Right cardiac atrium (tissue), 5 donors: ENCODE results near the gene RPUSD1. TPM values are rescaled to one million over a fixed set of nuclear protein-coding genes. Genes with fewer than 3 reads are reported as not detected.
A peak's percentile ranks its signal among the peaks of the same experiment; 100 is the strongest.
"Not testable (repeated sequence)": the region's sequence is repeated elsewhere in the genome, so short reads cannot be mapped to it uniquely, and the experiment has no call there.

Experiments
- ATAC-seq, 2 donors: fragments of 200-7000 bp; cut with Tn5 transposase; one replicate each; pipeline versions ENCODE4 v1.8.0 to v1.9.1; 2020; ENCODE audit warnings: moderate library complexity in 2 of 2, mild to moderate bottlenecking in 1 of 2
- DNase-seq, 3 donors: peaks; one replicate each; pipeline ENCODE4 v3.0.0-alpha.2; 2020
- H3K27ac ChIP-seq: one replicate; pipeline ENCODE4 v1.5.1; 2013; ENCODE audit warnings: mild to moderate bottlenecking, low read length, control low read depth, moderate library complexity
- H3K27me3 ChIP-seq: one replicate; pipeline ENCODE4 v1.6.1; 2013; ENCODE audit not compliant: control insufficient read depth, insufficient read depth
- H3K4me1 ChIP-seq: one replicate; pipeline ENCODE4 v1.6.1; 2013; ENCODE audit warnings: low read length; ENCODE audit not compliant: control insufficient read depth, insufficient read depth
- H3K4me3 ChIP-seq: one replicate; pipeline ENCODE4 v1.5.1; 2013; ENCODE audit warnings: low read length, control low read depth
- H3K9me3 ChIP-seq: one replicate; pipeline ENCODE4 v1.6.1; 2013; ENCODE audit warnings: low read length; ENCODE audit not compliant: control insufficient read depth
- WGBS: extraction: QIAGEN DNeasy Blood & Tissue Kit; methylation state at CpG from one replicate; pipeline ENCODE4 v1.1.7; 2013; 5-methylcytosine and 5-hydroxymethylcytosine counted together
- intact Hi-C, 4 donors: fragments of 100-400 bp; cut with DNase I; formaldehyde crosslinking; loops; one replicate each; pipeline versions ENCODE4 v1.11.0 to v1.14.0; 2022 to 2023
- polyA plus RNA-seq: library from polyadenylated mRNA; stranded (reverse); fragments of 200-250 nt; gene quantifications from one replicate; pipeline ENCODE4 v1.2.3, GENCODE V29; 2013
- total RNA-seq, 4 donors: library from RNA; stranded (reverse); fragmentation: NEBNext Ultra II Directional; extraction: Animal tissue kit (Norgen Biotek cat#: 25700); gene quantifications; one replicate each; pipeline ENCODE4 v1.2.1, GENCODE V29; 2021
- donor health status: healthy with polysubstance abuse.
- donor health status: DM: no; HTN: yes; CAD: no.
- donor health status: DM: no; HTN: no; CAD: no.
- donor health status: DM: no; HTN: yes; CAD: no; lungs with severe emphysema.
- donor health status: DM: yes; HTN: yes; CAD: no.

The RPUSD1 gene
- total and polyA plus RNA-seq, 5 donors = 9.3 to 11.8 (median 10.0) TPM

GRCh38 chr16:828891-829290 lies 40.7 kb upstream of the RPUSD1 start:
- no peak for ATAC-seq
- no peaks in the 10 kb centered on the region for H3K27me3 ChIP-seq
- no peak for DNase-seq
- 80% methylated on average over 17 of the region's 17 CpGs for WGBS
- H3K4me1 ChIP-seq = no peaks in the 10 kb centered on the region
- intact Hi-C loops = no loop called here
- H3K9me3 ChIP-seq = no peaks in the 10 kb centered on the region
- no peak overlapping the region for H3K4me3 ChIP-seq
- no peak overlapping the region for H3K27ac ChIP-seq

GRCh38 chr16:827513-827912 lies 39.3 kb upstream of the RPUSD1 start:
- Histone ChIP-seq H3K4me3 (no peak overlapping the region), H3K27ac (no peak overlapping the region), H3K4me1 (no peaks in the 10 kb centered on the region), H3K27me3 (no peaks in the 10 kb centered on the region), H3K9me3 (no peaks in the 10 kb centered on the region)
- 92% methylated on average over 24 of the region's 24 CpGs for WGBS
- intact Hi-C loops = no loop called here
- ATAC-seq (no peak), DNase-seq (no peak)

GRCh38 chr16:825341-826061 lies 37.3 kb upstream of the RPUSD1 start:
- intact Hi-C loops = no loop called here
- no peak overlapping the region for H3K4me3 ChIP-seq
- peak in 1 of 3 donors; percentile 76 for DNase-seq
- no peak overlapping the region for H3K27ac ChIP-seq
- H3K27me3 ChIP-seq = no peaks in the 10 kb centered on the region
- WGBS = 55% methylated on average over 36 of the region's 36 CpGs
- no peaks in the 10 kb centered on the region for H3K4me1 ChIP-seq
- H3K9me3 ChIP-seq = no peaks in the 10 kb centered on the region
- no peak for ATAC-seq

GRCh38 chr16:824601-825000 lies 36.4 kb upstream of the RPUSD1 start:
- H3K4me3 ChIP-seq = no peak overlapping the region
- H3K27me3 ChIP-seq = no peaks in the 10 kb centered on the region
- H3K27ac ChIP-seq = no peak overlapping the region
- DNase-seq (no peak), ATAC-seq (no peak)
- intact Hi-C loops = no loop called here
- H3K4me1 ChIP-seq = no peaks in the 10 kb centered on the region
- 87% methylated on average over 25 of the region's 25 CpGs for WGBS
- no peaks in the 10 kb centered on the region for H3K9me3 ChIP-seq

GRCh38 chr16:824194-824593 lies 36.0 kb upstream of the RPUSD1 start:
- H3K9me3 ChIP-seq = no peaks in the 10 kb centered on the region
- 82% methylated on average over 22 of the region's 22 CpGs for WGBS
- no peak for ATAC-seq
- H3K27me3 ChIP-seq = no peaks in the 10 kb centered on the region
- no peak overlapping the region for H3K27ac ChIP-seq
- H3K4me3 ChIP-seq = no peak overlapping the region
- no peak for DNase-seq
- no peaks in the 10 kb centered on the region for H3K4me1 ChIP-seq
- intact Hi-C loops = no loop called here

- Histone ChIP-seq H3K4me3 (no peak overlapping the region), H3K27me3 (no peaks in the 10 kb centered on the region), H3K4me1 (no peaks in the 10 kb centered on the region), H3K27ac (no peak overlapping the region), H3K9me3 (no peaks in the 10 kb centered on the region)
- DNase-seq (no peak), ATAC-seq (no peak)
- 87% methylated on average over 9 of the region's 9 CpGs for WGBS
- intact Hi-C loops = no loop called here
Measured at GRCh38 chr16:822909-823297, 34.7 kb upstream of the RPUSD1 start.

- Histone ChIP-seq H3K9me3 (no peaks in the 10 kb centered on the region), H3K27ac (no peak overlapping the region), H3K27me3 (no peaks in the 10 kb centered on the region), H3K4me1 (no peaks in the 10 kb centered on the region), H3K4me3 (no peak overlapping the region)
- ATAC-seq (no peak), DNase-seq (no peak)
- intact Hi-C loops = no loop called here
- whole genome bisulfite sequencing = 87% methylated on average over 21 of the region's 21 CpGs
Measured at GRCh38 chr16:822174-822908, 34.2 kb upstream of the RPUSD1 start.

- 63% methylated on average over 13 of the region's 13 CpGs for WGBS
- H3K27ac ChIP-seq = no peak overlapping the region
- no peak overlapping the region for H3K4me3 ChIP-seq
- ATAC-seq (no peak), DNase-seq (no peak)
- H3K9me3 ChIP-seq = no peaks in the 10 kb centered on the region
- H3K27me3 ChIP-seq = no peaks in the 10 kb centered on the region
- intact Hi-C loops = no loop called here
- H3K4me1 ChIP-seq = no peaks in the 10 kb centered on the region
Measured at GRCh38 chr16:821751-822150, 33.6 kb upstream of the RPUSD1 start.

DNA sequence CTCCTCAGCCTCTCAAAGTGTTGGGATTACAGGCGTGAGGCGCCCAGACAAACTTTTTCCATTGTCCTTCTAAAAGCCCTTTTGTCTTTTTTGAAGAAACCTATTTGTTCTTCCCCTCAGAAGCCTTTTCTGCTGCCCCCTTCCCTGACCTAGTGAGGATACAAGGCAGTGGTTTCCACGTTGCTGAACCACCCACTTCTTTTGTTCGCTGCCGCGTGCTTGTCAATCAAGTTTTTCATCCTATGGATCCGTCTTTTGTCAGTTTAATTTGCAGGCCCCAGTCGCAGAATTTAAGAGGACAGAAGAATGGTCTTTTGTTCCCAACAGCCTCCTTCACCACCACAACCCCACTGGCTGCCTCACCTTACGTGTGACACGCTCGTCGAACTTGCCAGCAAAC lies 32.6 kb upstream of the RPUSD1 start:
- H3K27ac ChIP-seq = no peak overlapping the region
- no peaks in the 10 kb centered on the region for H3K4me1 ChIP-seq
- H3K9me3 ChIP-seq = no peaks in the 10 kb centered on the region
- H3K4me3 ChIP-seq = no peak overlapping the region
- intact Hi-C loops = no loop called here
- no peak for DNase-seq
- H3K27me3 ChIP-seq = no peaks in the 10 kb centered on the region
- no peak for ATAC-seq
- WGBS = 82% methylated on average over 12 of the region's 12 CpGs

DNA sequence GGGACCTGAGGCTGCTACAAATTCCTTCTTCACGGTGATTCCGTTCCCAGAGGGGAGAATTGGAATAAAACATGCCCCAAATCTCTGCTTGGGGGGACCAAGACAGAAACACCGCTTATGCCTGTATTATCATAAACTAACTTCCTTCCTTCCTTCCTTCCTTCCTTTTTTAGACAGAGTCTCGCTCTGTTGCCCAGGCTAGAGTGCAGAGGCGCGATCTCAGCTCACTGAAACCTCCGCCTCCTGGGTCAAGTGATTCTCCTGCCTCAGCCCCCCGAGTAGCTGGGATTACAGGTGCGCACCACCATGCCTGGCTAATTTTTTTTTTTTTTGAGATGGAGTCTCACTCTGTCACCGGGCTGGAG lies 31.8 kb upstream of the RPUSD1 start:
- DNase-seq, intact Hi-C loops, H3K9me3 ChIP-seq, H3K27ac ChIP-seq, H3K4me1 ChIP-seq, H3K4me3 ChIP-seq, ATAC-seq, H3K27me3 ChIP-seq: not testable (repeated sequence)
- WGBS = 62% methylated on average over 10 of the region's 10 CpGs

GRCh38 chr16:819336-820043 lies 31.3 kb upstream of the RPUSD1 start:
- H3K27me3 ChIP-seq = no peaks in the 10 kb centered on the region
- no peaks in the 10 kb centered on the region for H3K4me1 ChIP-seq
- no peak overlapping the region for H3K27ac ChIP-seq
- ATAC-seq (no peak), DNase-seq (no peak)
- no peaks in the 10 kb centered on the region for H3K9me3 ChIP-seq
- no peak overlapping the region for H3K4me3 ChIP-seq
- WGBS = 55% methylated on average over 23 of the region's 23 CpGs
- intact Hi-C loops = no loop called here
